Neural progenitor cell (in vitro differentiated cells): ENCODE results near the gene FKBP1A. TPM values are rescaled to one million over a fixed set of nuclear protein-coding genes. Genes with fewer than 3 reads are reported as not detected.
A peak's percentile ranks its signal among the peaks of the same experiment; 100 is the strongest.

ENCODE experiments used
- DNase-seq: peaks from one replicate; pipeline ENCODE4 v3.0.0-alpha.2; 2016; ENCODE audit warnings: low spot score
- H2AFZ ChIP-seq: fragments of 200-600 bp; sonication (generic); replicated peaks from 2 replicates; pipeline ENCODE4 v1.6.1; 2016; ENCODE audit warnings: antibody characterized with exemption
- H3F3A ChIP-seq: fragments of 200-600 bp; sonication (generic); 2 replicates; pipeline ENCODE4 v1.6.1; 2016; ENCODE audit warnings: antibody characterized with exemption, low read depth
- H3K27ac ChIP-seq: fragments of 200-600 bp; sonication (generic); 2 replicates; pipeline ENCODE4 v1.5.1; 2016; ENCODE audit warnings: mild to moderate bottlenecking
- H3K27me3 ChIP-seq: fragments of 200-600 bp; sonication (generic); 2 replicates; pipeline ENCODE4 v1.6.1; 2016; ENCODE audit warnings: mild to moderate bottlenecking, moderate library complexity
- H3K36me3 ChIP-seq: fragments of 200-600 bp; sonication (generic); 2 replicates; pipeline ENCODE4 v1.5.1; 2016
- H3K4me1 ChIP-seq: fragments of 200-600 bp; sonication (generic); 2 replicates; pipeline ENCODE4 v1.6.1; 2016; ENCODE audit warnings: mixed run types
- H3K4me2 ChIP-seq: fragments of 200-600 bp; sonication (generic); 2 replicates; pipeline ENCODE4 v1.6.1; 2016
- H3K4me3 ChIP-seq: fragments of 200-600 bp; sonication (generic); 2 replicates; pipeline ENCODE4 v1.5.1; 2016
- H3K79me2 ChIP-seq: fragments of 200-600 bp; sonication (generic); 2 replicates; pipeline ENCODE4 v1.6.1; 2016; ENCODE audit warnings: low read depth
- H3K9ac ChIP-seq: fragments of 200-600 bp; sonication (generic); 2 replicates; pipeline ENCODE4 v1.6.1; 2016
- H3K9me3 ChIP-seq: fragments of 200-600 bp; sonication (generic); 2 replicates; pipeline ENCODE4 v1.5.1; 2016; ENCODE audit warnings: low read depth
- H4K20me1 ChIP-seq: fragments of 200-600 bp; sonication (generic); 2 replicates; pipeline ENCODE4 v1.6.1; 2016; ENCODE audit warnings: low read depth
- H3K27ac Mint-ChIP-seq: 3 replicates; pipeline ENCODE4 v1.8.0; 2021; ENCODE audit warnings: mixed read lengths
- H3K27me3 Mint-ChIP-seq: 2 replicates; pipeline ENCODE4 v1.8.0; 2022; ENCODE audit warnings: low read depth, mild to moderate bottlenecking, inconsistent platforms, moderate library complexity, mixed read lengths; ENCODE audit not compliant: insufficient read depth
- H3K36me3 Mint-ChIP-seq: 3 replicates; pipeline ENCODE4 v1.8.0; 2021; ENCODE audit warnings: mixed read lengths
- H3K4me1 Mint-ChIP-seq: 3 replicates; pipeline ENCODE4 v1.8.0; 2021; ENCODE audit warnings: mixed read lengths
- H3K4me3 Mint-ChIP-seq: 3 replicates; pipeline ENCODE4 v1.8.0; 2021; ENCODE audit warnings: mild to moderate bottlenecking, moderate library complexity, mixed read lengths
- H3K9me3 Mint-ChIP-seq: 3 replicates; pipeline ENCODE4 v1.8.0; 2020; ENCODE audit warnings: mixed read lengths
- CTCF ChIP-seq: fragments of 200-600 bp; sonication (generic); IDR thresholded peaks from 2 replicates; pipeline ENCODE4 v1.5.1; 2017; ENCODE audit warnings: antibody characterized with exemption, mild to moderate bottlenecking
- EZH2 ChIP-seq: fragments of 200-600 bp; sonication (generic); IDR thresholded peaks from 2 replicates; pipeline ENCODE4 v1.6.1; 2017; ENCODE audit warnings: antibody characterized with exemption, mild to moderate bottlenecking, moderate library complexity
- EZH2phosphoT487 ChIP-seq: fragments of 200-600 bp; sonication (generic); IDR thresholded peaks from 2 replicates; pipeline ENCODE4 v1.6.1; 2017; ENCODE audit warnings: antibody characterized with exemption
- total RNA-seq: library from RNA; depleted of rRNA; stranded (reverse); fragments of >200 nt; gene quantifications from 2 replicates; pipeline ENCODE4 v1.2.3, GENCODE V29; 2015; ENCODE audit warnings: low replicate concordance

The FKBP1A gene
- total RNA-seq, 1 donor from 2014 or later: 128 TPM

GRCh38 chr20:1323256-1323655, 69.6 kb downstream of the FKBP1A start:
- DNase-seq: no peak

DNA sequence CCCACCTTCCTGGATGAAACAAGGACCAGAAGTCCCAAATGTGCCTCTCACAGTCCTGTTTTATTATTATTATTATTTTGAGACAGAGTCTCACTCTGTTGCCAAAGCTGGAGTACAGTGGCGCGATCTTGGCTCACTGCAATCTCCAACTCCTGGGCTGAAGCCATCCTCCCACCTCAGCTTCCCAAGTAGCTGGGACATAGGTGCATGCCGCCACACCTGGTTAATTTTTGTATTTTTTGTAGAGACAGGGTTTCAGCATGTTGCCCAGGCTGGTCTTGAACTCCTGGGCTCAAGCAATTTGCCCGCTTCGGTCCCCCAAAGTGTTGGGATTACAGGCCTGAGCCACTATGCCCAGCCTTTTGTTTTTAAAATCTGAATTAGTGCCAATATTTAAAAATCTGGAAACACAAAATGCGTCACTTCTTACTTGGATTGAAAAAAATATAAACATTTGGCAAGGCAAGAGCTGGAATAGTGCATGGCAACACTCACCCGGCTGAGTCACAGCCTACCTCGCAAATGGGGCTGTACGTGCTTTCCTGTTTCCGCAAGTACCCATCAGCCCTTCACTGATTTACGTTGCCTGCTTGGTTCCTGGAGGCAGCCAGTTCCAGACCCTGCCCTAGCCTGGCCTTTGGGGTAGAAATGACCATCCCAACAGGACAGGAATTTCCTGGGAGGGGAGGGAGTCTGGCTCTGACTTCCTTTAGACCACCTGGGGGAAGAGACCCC, 70.2 kb downstream of the FKBP1A start:
- no peaks in the 10 kb centered on the region for H3K9me3 ChIP-seq
- Mint-ChIP-seq H3K27ac (no peak overlapping the region), H3K9me3 (no peaks in the 10 kb centered on the region), H3K4me1 (peaks cover 26% of the 10 kb centered on the region), H3K27me3 (peaks cover 2% of the 10 kb centered on the region), H3K36me3 (no peaks in the 10 kb centered on the region), H3K4me3 (no peak overlapping the region)
- no peak overlapping the region for H3K9ac ChIP-seq
- TF ChIP-seq EZH2phosphoT487 (no peak), CTCF (no peak), EZH2 (no peak)
- H3F3A ChIP-seq: no peaks in the 10 kb centered on the region
- H3K4me2 ChIP-seq: no peak overlapping the region
- no peak overlapping the region for H3K4me3 ChIP-seq
- DNase-seq: no peak
- peaks cover 6% of the 10 kb centered on the region for H3K27me3 ChIP-seq
- H3K4me1 ChIP-seq: peaks cover 4% of the 10 kb centered on the region
- H3K27ac ChIP-seq: no peak overlapping the region
- peaks cover 14% of the 10 kb centered on the region for H4K20me1 ChIP-seq
- no peaks in the 10 kb centered on the region for H3K36me3 ChIP-seq
- peaks cover 25% of the 10 kb centered on the region for H3K79me2 ChIP-seq
- no peak overlapping the region for H2AFZ ChIP-seq

More at GRCh38 chr20:1323256-1323655, 69.6 kb downstream of the FKBP1A start:
- Mint-ChIP-seq H3K36me3 (no peaks in the 10 kb centered on the region), H3K4me1 (peaks cover 24% of the 10 kb centered on the region), H3K4me3 (no peak overlapping the region), H3K9me3 (no peaks in the 10 kb centered on the region), H3K27ac (peak overlapping the region; percentile 53), H3K27me3 (peaks cover 2% of the 10 kb centered on the region)
- Histone ChIP-seq H3K9ac (no peak overlapping the region), H3K36me3 (no peaks in the 10 kb centered on the region), H3K27ac (no peak overlapping the region), H3K9me3 (no peaks in the 10 kb centered on the region), H4K20me1 (peaks cover 20% of the 10 kb centered on the region), H3K4me3 (no peak overlapping the region), H3K4me2 (no peak overlapping the region), H3K79me2 (peaks cover 31% of the 10 kb centered on the region), H3K27me3 (peaks cover under 1% of the 10 kb centered on the region), H3F3A (no peaks in the 10 kb centered on the region), H3K4me1 (peaks cover 4% of the 10 kb centered on the region), H2AFZ (no peak overlapping the region)
- TF ChIP-seq EZH2 (no peak), EZH2phosphoT487 (no peak), CTCF (no peak)

GRCh38 chr20:1321654-1321939, 71.3 kb downstream of the FKBP1A start:
- H3F3A ChIP-seq: no peaks in the 10 kb centered on the region
- H3K36me3 ChIP-seq: no peaks in the 10 kb centered on the region
- Mint-ChIP-seq H3K27me3 (peaks cover 2% of the 10 kb centered on the region), H3K4me1 (peaks cover 23% of the 10 kb centered on the region), H3K27ac (no peak overlapping the region), H3K36me3 (no peaks in the 10 kb centered on the region), H3K9me3 (no peaks in the 10 kb centered on the region), H3K4me3 (no peak overlapping the region)
- H3K9me3 ChIP-seq: no peaks in the 10 kb centered on the region
- H3K4me1 ChIP-seq: peaks cover 4% of the 10 kb centered on the region
- H4K20me1 ChIP-seq: peaks cover 8% of the 10 kb centered on the region
- H3K9ac ChIP-seq: no peak overlapping the region
- TF ChIP-seq CTCF (no peak), EZH2phosphoT487 (no peak), EZH2 (no peak)
- no peak overlapping the region for H3K27ac ChIP-seq
- peaks cover 16% of the 10 kb centered on the region for H3K27me3 ChIP-seq
- peaks cover 14% of the 10 kb centered on the region for H3K79me2 ChIP-seq
- no peak overlapping the region for H3K4me2 ChIP-seq
- no peak overlapping the region for H2AFZ ChIP-seq
- H3K4me3 ChIP-seq: no peak overlapping the region
- DNase-seq: no peak
